Prostate gland (tissue), 2 donors: Measurements from ENCODE around the gene ITPR2. TPM values are rescaled to one million over a fixed set of nuclear protein-coding genes. Genes with fewer than 3 reads are reported as not detected.

Experiments used
- DNase-seq: peaks from one replicate; pipeline ENCODE4 v3.0.0-alpha.2; 2019; ENCODE audit warnings: low spot score
- H3K27ac ChIP-seq, 2 donors: fragments of 200-600 bp; sonication (generic); 2 replicates each; pipeline ENCODE4 v1.5.1; 2017 to 2019
- H3K27me3 ChIP-seq: fragments of 200-600 bp; sonication (generic); replicated peaks from 2 replicates; pipeline ENCODE4 v1.5.1; 2019; ENCODE audit not compliant: insufficient read depth
- H3K36me3 ChIP-seq, 2 donors: fragments of 200-600 bp; sonication (generic); 1 replicate in 1 of 2; 2 replicates in 1 of 2; pipeline versions ENCODE4 v1.5.1 to v1.8.1; 2017 to 2019
- H3K4me1 ChIP-seq: fragments of 200-600 bp; sonication (generic); replicated peaks from 2 replicates; pipeline ENCODE4 v1.5.1; 2019
- H3K4me3 ChIP-seq, 2 donors: fragments of 200-600 bp; sonication (generic); 2 replicates each; pipeline ENCODE4 v1.5.1; 2017 to 2019
- H3K9me3 ChIP-seq: fragments of 200-600 bp; sonication (generic); 2 replicates; pipeline ENCODE4 v1.5.1; 2017
- CTCF ChIP-seq, 4 experiments: fragments of 200-600 bp in 2 of 4; fragments of 450-650 bp in 2 of 4; sonication (generic) in 2 of 4; IDR thresholded peaks; 1 replicate in 3 of 4; 2 replicates in 1 of 4; pipeline ENCODE4 v1.5.1; 2016 to 2019; ENCODE audit warnings: antibody characterized with exemption in 4 of 4, mild to moderate bottlenecking in 2 of 4, moderate library complexity in 2 of 4
- POLR2A ChIP-seq: fragments of 450-650 bp; IDR thresholded peaks from one replicate; pipeline ENCODE4 v1.6.1; 2016; ENCODE audit warnings: antibody characterized with exemption, mild to moderate bottlenecking
- POLR2AphosphoS5 ChIP-seq: sonication (generic); formaldehyde crosslinking; IDR thresholded peaks from one replicate; pipeline ENCODE4 v1.6.1; 2017; ENCODE audit warnings: antibody characterized with exemption
- WGBS: methylation state at CpG from one replicate; pipeline ENCODE4 v1.1.5; 2018; 5-methylcytosine and 5-hydroxymethylcytosine counted together
- intact Hi-C: fragments of 100-400 bp; cut with DNase I; formaldehyde crosslinking; loops from one replicate; pipeline ENCODE4 v1.14.2; 2022
- total RNA-seq, 2 donors: library from RNA; depleted of rRNA; stranded (reverse); fragments of >200 nt; gene quantifications; one replicate each; pipeline ENCODE4 v1.1.0, GENCODE V29; 2016

Gene ITPR2
- total RNA-seq, 2 donors from 2014 or later = 30.0 to 44.4 TPM

- TF ChIP-seq POLR2A (no peak), CTCF (IDR thresholded peaks at IDR 0.05) (no peak), POLR2AphosphoS5 (no peak)
These were observed 136.9 kb downstream of the ITPR2 start for GRCh38 chr12:26696048-26696612.

DNA sequence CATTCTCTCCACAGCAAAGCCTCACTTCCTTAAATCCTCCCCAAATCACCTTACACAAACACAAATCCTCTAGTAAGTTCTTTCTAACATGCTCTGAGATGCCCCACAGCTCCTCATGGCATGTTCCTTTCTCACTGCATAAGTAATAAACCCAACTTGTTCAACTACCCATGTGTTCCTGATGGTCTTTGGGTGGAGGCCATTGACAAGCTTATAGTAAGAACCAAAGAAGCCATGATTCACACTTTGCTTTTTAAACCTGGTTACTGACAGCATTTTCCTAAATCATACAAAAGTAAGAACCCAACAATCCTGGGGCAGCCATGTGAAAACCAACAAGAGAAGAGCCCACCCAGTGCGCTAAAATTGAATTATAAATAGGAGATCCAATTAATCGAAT is 138.6 kb downstream of the ITPR2 start:
- Histone ChIP-seq H3K9me3 (no peaks in the 10 kb centered on the region), H3K36me3 (no peaks in the 10 kb centered on the region), H3K27me3 (no peaks in the 10 kb centered on the region), H3K4me3 (no peak overlapping the region), H3K27ac (no peak overlapping the region), H3K4me1 (no peaks in the 10 kb centered on the region)
- TF ChIP-seq POLR2AphosphoS5 = no peak
- TF ChIP-seq POLR2A = no peak
- TF ChIP-seq CTCF (IDR thresholded peaks at IDR 0.05) = no peak
- intact Hi-C loops = no loop called here
- 98% methylated on average over 2 of the region's 2 CpGs for WGBS
- no peak for DNase-seq

More at GRCh38 chr12:26696048-26696612, 136.9 kb downstream of the ITPR2 start:
- Histone ChIP-seq H3K4me3 (no peak overlapping the region), H3K9me3 (no peaks in the 10 kb centered on the region), H3K4me1 (no peaks in the 10 kb centered on the region), H3K27me3 (no peaks in the 10 kb centered on the region), H3K36me3 (no peaks in the 10 kb centered on the region), H3K27ac (no peak overlapping the region)
- intact Hi-C loops = no loop called here
- DNase-seq = no peak
- WGBS = 100% methylated on average over 3 of the region's 3 CpGs

DNA sequence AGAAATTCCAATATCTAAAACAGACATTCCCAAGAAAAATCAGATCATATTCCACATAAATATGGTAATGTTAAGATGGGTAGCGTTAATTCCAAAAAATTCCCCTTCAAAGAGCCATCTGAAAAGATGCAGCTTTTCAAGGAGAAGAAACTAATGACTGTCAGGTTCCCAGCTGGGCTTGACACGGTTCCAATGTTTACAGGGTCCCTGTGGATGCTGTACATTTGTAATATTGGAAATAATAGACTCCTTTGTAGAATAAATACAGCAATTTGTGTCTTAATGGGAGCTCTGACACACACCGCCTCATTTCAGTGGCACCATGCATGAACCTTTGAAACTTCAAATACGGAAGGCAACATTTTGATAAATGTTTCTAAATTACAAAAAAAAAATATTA is 140.6 kb downstream of the ITPR2 start:
- 84% methylated on average over 4 of the region's 4 CpGs for WGBS
- Histone ChIP-seq H3K9me3 (no peaks in the 10 kb centered on the region), H3K27ac (no peak overlapping the region), H3K36me3 (no peaks in the 10 kb centered on the region), H3K4me3 (no peak overlapping the region), H3K27me3 (no peaks in the 10 kb centered on the region), H3K4me1 (no peaks in the 10 kb centered on the region)
- TF ChIP-seq CTCF (IDR thresholded peaks at IDR 0.05) = no peak
- no peak for TF ChIP-seq POLR2AphosphoS5
- no peak for TF ChIP-seq POLR2A
- intact Hi-C loops = no loop called here
- no peak for DNase-seq

DNA sequence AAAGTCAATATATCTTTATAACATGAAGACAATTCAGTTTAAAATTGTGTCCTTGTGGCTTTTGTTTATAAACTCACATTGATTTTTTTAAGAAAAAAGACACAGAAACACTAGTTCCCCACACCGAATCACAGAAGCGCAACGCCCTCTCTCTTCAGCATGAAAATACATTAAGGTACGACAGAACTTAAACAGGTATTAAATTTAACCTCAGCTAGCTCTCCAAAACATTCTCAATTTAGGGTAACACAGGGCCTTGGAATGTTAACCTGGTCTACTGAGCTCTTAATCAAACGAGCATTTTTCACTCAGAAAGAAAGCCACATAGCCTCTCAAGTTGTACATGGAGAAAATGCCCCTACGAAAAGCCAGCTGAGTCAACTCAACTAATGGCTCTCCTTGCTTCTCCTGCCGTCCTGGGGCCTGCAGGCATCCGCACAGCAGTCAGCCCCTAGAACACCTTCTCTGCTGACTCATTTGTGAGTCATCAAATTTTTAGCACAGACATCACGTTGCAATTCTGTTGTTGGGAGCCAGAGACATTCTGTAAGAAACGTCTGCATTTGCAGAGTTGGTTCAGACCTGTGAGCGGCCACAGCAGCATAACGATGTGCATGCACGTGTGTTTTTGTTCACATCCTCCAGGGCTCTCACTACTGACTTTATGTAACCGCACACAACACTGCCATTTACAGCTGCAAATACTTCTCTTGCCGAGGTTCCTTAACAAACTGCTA is 141.6 kb downstream of the ITPR2 start:
- WGBS = 74% methylated on average over 15 of the region's 15 CpGs
- TF ChIP-seq POLR2AphosphoS5 (no peak), CTCF (IDR thresholded peaks at IDR 0.05) (no peak), POLR2A (no peak)
- no peak for DNase-seq

DNA sequence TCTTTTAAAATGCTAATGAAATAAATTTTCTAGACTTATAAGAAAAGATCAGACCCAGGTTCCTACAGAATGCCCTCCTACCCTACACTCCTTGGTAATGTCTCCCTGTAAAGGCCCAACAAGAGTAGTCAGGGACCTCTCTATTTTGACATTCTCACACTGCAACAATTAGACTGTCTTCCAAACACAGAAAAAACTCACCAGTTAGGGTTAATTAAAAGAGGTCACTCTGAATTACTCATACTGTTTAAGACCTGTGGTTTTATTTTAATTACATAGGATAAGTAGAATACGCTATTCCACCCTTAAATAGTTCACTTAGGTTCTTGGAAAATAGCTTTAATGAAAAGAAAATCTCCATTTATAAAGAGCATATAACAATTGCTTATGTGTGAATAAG is 142.4 kb downstream of the ITPR2 start:
- Histone ChIP-seq H3K36me3 (peaks cover 0 to under 1% of the 10 kb centered on the region in 2 donors), H3K27me3 (no peaks in the 10 kb centered on the region), H3K9me3 (no peaks in the 10 kb centered on the region), H3K4me3 (no peak overlapping the region), H3K4me1 (no peaks in the 10 kb centered on the region), H3K27ac (no peak overlapping the region)
- 93% methylated on average over 1 of the region's 1 CpG for WGBS
- intact Hi-C loops = no loop called here
- DNase-seq = no peak
- no peak for TF ChIP-seq CTCF (IDR thresholded peaks at IDR 0.05)
- TF ChIP-seq POLR2A = no peak
- TF ChIP-seq POLR2AphosphoS5 = no peak

More for the DNA sequence above, 141.6 kb downstream of the ITPR2 start:
- no peak overlapping the region for H3K4me3 ChIP-seq
- H3K27ac ChIP-seq = no peak overlapping the region
- no peaks in the 10 kb centered on the region for H3K9me3 ChIP-seq
- no peaks in the 10 kb centered on the region for H3K36me3 ChIP-seq
- intact Hi-C loops = no loop called here
- H3K4me1 ChIP-seq = no peaks in the 10 kb centered on the region
- H3K27me3 ChIP-seq = no peaks in the 10 kb centered on the region
